HepG2 (cell line): ENCODE measurements around the gene CNNM1. TPM values are rescaled to one million over a fixed set of nuclear protein-coding genes. Genes with fewer than 3 reads are reported as not detected.
A peak's percentile ranks its signal among the peaks of the same experiment; 100 is the strongest.

Experiments
- AGO1 ChIP-seq: fragments of 200-400 bp; formaldehyde crosslinking; IDR thresholded peaks from 2 replicates; pipeline ENCODE4 v1.6.1; 2017; ENCODE audit warnings: mild to moderate bottlenecking, low read depth, low read length, moderate library complexity; ENCODE audit not compliant: poor library complexity, severe bottlenecking
- ARID3A ChIP-seq: IDR thresholded peaks from 2 replicates; pipeline ENCODE4 v1.6.1; 2012; ENCODE audit warnings: low read depth, low read length, improper control_type of control experiment
- CBX1 ChIP-seq: IDR thresholded peaks from one replicate; pipeline ENCODE4 v1.6.1; 2016; ENCODE audit warnings: antibody characterized with exemption, low read depth
- CREB1 ChIP-seq, 2 experiments: fragments of 450-650 bp in 1 of 2; IDR thresholded peaks; 2 replicates each; pipeline ENCODE4 v1.6.1; 2016 to 2017; ENCODE audit warnings: control low read depth in 1 of 2, mild to moderate bottlenecking in 1 of 2, missing compliant biosample characterization in 1 of 2, missing genetic modification characterization in 1 of 2
- DBP ChIP-seq: sonication (generic); formaldehyde crosslinking; IDR thresholded peaks from 2 replicates; pipeline ENCODE4 v1.4.0; 2020; ENCODE audit warnings: missing genetic modification reagents; ENCODE audit errors: not compliant biosample characterization
- ESRRA ChIP-seq: sonication (generic); formaldehyde crosslinking; IDR thresholded peaks from 2 replicates; pipeline ENCODE4 v1.5.1; 2020; ENCODE audit warnings: mild to moderate bottlenecking, low read depth, missing genetic modification reagents
- FIP1L1 ChIP-seq: fragments of 200-400 bp; formaldehyde crosslinking; IDR thresholded peaks from 2 replicates; pipeline ENCODE4 v1.6.1; 2018; ENCODE audit warnings: low read depth, mild to moderate bottlenecking, low read length, moderate library complexity, borderline replicate concordance; ENCODE audit not compliant: insufficient read depth
- FOXJ3 ChIP-seq: sonication (generic); formaldehyde crosslinking; IDR thresholded peaks from 2 replicates; pipeline ENCODE4 v1.4.0; 2020; ENCODE audit warnings: missing genetic modification reagents, mild to moderate bottlenecking, borderline replicate concordance
- GATA4 ChIP-seq: sonication (generic); IDR thresholded peaks from 2 replicates; pipeline ENCODE4 v1.6.1; 2016; ENCODE audit warnings: antibody characterized with exemption, low read depth, borderline replicate concordance
- HIC2 ChIP-seq: sonication (generic); formaldehyde crosslinking; IDR thresholded peaks from 2 replicates; pipeline ENCODE4 v1.9.0; 2022; ENCODE audit warnings: low read depth, missing genetic modification reagents
- HNRNPK ChIP-seq: fragments of 200-400 bp; formaldehyde crosslinking; IDR thresholded peaks from 2 replicates; pipeline ENCODE4 v1.6.1; 2018; ENCODE audit warnings: low read length, low read depth, moderate library complexity, mild to moderate bottlenecking; ENCODE audit not compliant: poor library complexity, severe bottlenecking
- ISL2 ChIP-seq: sonication (generic); formaldehyde crosslinking; IDR thresholded peaks from 2 replicates; pipeline ENCODE4 v1.5.0; 2020; ENCODE audit warnings: missing genetic modification reagents
- MTA3 ChIP-seq: sonication (generic); formaldehyde crosslinking; IDR thresholded peaks from 2 replicates; pipeline ENCODE4 v1.4.0; 2020; ENCODE audit warnings: missing genetic modification reagents
- NR0B2 ChIP-seq: sonication (generic); formaldehyde crosslinking; IDR thresholded peaks from 2 replicates; pipeline ENCODE4 v1.4.0; 2020; ENCODE audit warnings: mild to moderate bottlenecking, missing genetic modification reagents
- POGZ ChIP-seq: sonication (generic); formaldehyde crosslinking; IDR thresholded peaks from 2 replicates; pipeline ENCODE4 v1.4.0; 2020; ENCODE audit warnings: mild to moderate bottlenecking, missing genetic modification reagents
- SIN3B ChIP-seq: fragments of 150-350 bp; IDR thresholded peaks from 2 replicates; pipeline ENCODE4 v1.6.1; 2014; ENCODE audit warnings: low read length
- ZMYM4 ChIP-seq: sonication (generic); formaldehyde crosslinking; IDR thresholded peaks from 2 replicates; pipeline ENCODE4 v1.8.1; 2023; ENCODE audit warnings: mild to moderate bottlenecking, missing genetic modification reagents
- ZNF205 ChIP-seq: IDR thresholded peaks from 2 replicates; pipeline ENCODE4 v1.6.1; 2018; ENCODE audit warnings: missing biosample characterization, missing genetic modification reagents
- ZNF34 ChIP-seq: sonication (generic); formaldehyde crosslinking; IDR thresholded peaks from 2 replicates; pipeline ENCODE4 v1.4.0; 2020; ENCODE audit warnings: mild to moderate bottlenecking, missing genetic modification reagents, borderline replicate concordance
- ZNF484 ChIP-seq: sonication (generic); formaldehyde crosslinking; IDR thresholded peaks from 2 replicates; pipeline ENCODE4 v1.5.1; 2020; ENCODE audit warnings: mild to moderate bottlenecking, low read depth, missing genetic modification reagents, borderline replicate concordance
- ZNF563 ChIP-seq: sonication (generic); formaldehyde crosslinking; IDR thresholded peaks from 2 replicates; pipeline ENCODE4 v1.8.0; 2022; ENCODE audit warnings: mild to moderate bottlenecking, moderate library complexity, missing genetic modification reagents
- polyA plus RNA-seq, 8 experiments: library from polyadenylated mRNA; depleted of rRNA in 3 of 8; stranded (reverse) in 7 of 8; unstranded in 1 of 8; fragments of >200 nt; fragmentation: Illumina TruSeq in 4 of 8; extraction: Trizol in 4 of 8; gene quantifications; 2 replicates each; pipeline versions ENCODE4 v1.2.1 to v1.2.3, GENCODE V29; 2011 to 2016; ENCODE audit warnings: low read depth in 4 of 8, missing spikeins in 1 of 8, mixed read lengths in 1 of 8; ENCODE audit not compliant: insufficient read depth in 1 of 8
- total RNA-seq, 5 experiments: library from RNA; depleted of rRNA; stranded (reverse); fragments of >200 nt; fragmentation: Illumina TruSeq; extraction: Trizol; gene quantifications; 2 replicates each; pipeline ENCODE4 v1.2.3, GENCODE V29; 2016; ENCODE audit warnings: low read depth in 1 of 5
- TF ChIP-seq, protein P1 (sequence below): sonication (generic); formaldehyde crosslinking; conservative IDR thresholded peaks from 2 replicates; pipeline ENCODE4 v1.8.0; 2022; ENCODE audit warnings: missing genetic modification reagents
- TF ChIP-seq, protein P2 (sequence below): sonication (generic); formaldehyde crosslinking; IDR thresholded peaks from 2 replicates; pipeline ENCODE4 v1.8.0; 2022; ENCODE audit warnings: mild to moderate bottlenecking, missing genetic modification reagents, moderate library complexity

The CNNM1 gene
- total and polyA plus RNA-seq, 2 of the 13 experiments (the other 11 are each of a cell fraction or from before 2014, with no cell fraction given) = 4.3 to 9.6 TPM

DNA sequence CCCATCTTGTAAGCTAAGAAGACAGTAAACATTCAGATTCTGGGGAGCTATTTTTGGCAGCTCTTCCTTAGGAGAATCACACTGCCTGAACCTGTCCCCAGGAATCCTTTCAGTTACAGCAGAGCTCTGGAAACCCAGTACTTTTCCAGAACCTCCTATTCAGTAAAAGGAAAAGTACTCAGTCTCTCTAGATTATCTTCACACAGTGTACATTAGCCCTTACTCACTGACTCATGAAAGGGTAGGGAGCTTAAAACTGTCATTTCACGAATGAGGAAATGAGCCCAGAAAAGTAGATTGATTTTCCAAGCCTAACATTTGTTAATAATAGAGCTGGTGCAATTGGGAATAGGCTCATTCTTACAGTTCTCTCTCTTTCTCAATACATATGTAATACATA, 3.9 kb upstream of the CNNM1 start (continued):
- TF ChIP-seq ZNF205 = no peak
- TF ChIP-seq FOXJ3 (CRISPR knock-in tag) = no peak
- no peak for TF ChIP-seq ZNF484 (CRISPR knock-in tag)
- TF ChIP-seq ESRRA (CRISPR knock-in tag) = no peak
- TF ChIP-seq DBP (CRISPR knock-in tag) = no peak
- TF ChIP-seq, protein P1, sequence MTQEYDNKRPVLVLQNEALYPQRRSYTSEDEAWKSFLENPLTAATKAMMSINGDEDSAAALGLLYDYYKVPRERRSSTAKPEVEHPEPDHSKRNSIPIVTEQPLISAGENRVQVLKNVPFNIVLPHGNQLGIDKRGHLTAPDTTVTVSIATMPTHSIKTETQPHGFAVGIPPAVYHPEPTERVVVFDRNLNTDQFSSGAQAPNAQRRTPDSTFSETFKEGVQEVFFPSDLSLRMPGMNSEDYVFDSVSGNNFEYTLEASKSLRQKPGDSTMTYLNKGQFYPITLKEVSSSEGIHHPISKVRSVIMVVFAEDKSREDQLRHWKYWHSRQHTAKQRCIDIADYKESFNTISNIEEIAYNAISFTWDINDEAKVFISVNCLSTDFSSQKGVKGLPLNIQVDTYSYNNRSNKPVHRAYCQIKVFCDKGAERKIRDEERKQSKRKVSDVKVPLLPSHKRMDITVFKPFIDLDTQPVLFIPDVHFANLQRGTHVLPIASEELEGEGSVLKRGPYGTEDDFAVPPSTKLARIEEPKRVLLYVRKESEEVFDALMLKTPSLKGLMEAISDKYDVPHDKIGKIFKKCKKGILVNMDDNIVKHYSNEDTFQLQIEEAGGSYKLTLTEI (CRISPR knock-in tag) = no peak
- no peak for TF ChIP-seq ISL2 (CRISPR knock-in tag)
- no peak for TF ChIP-seq CBX1
- TF ChIP-seq FIP1L1 = no peak
- TF ChIP-seq CREB1 (IDR thresholded peaks at IDR 0.05) = no peak
- no peak for TF ChIP-seq CREB1 (CRISPR knock-in tag; IDR thresholded peaks at IDR 0.05)
- TF ChIP-seq MTA3 (CRISPR knock-in tag) = no peak
- TF ChIP-seq NR0B2 (CRISPR knock-in tag) = no peak
- no peak for TF ChIP-seq GATA4
- TF ChIP-seq ZMYM4 (CRISPR knock-in tag) = peak; percentile 38; the same call in 1 of the 2 replicates
- no peak for TF ChIP-seq HNRNPK
- no peak for TF ChIP-seq HIC2 (CRISPR knock-in tag)
- TF ChIP-seq ZNF34 (CRISPR knock-in tag) = no peak
- TF ChIP-seq ZNF563 = no peak
- peak; percentile 44; the same call in 1 of the 2 replicates for TF ChIP-seq ARID3A
- no peak for TF ChIP-seq SIN3B
- TF ChIP-seq POGZ = no peak
- TF ChIP-seq, protein P2, sequence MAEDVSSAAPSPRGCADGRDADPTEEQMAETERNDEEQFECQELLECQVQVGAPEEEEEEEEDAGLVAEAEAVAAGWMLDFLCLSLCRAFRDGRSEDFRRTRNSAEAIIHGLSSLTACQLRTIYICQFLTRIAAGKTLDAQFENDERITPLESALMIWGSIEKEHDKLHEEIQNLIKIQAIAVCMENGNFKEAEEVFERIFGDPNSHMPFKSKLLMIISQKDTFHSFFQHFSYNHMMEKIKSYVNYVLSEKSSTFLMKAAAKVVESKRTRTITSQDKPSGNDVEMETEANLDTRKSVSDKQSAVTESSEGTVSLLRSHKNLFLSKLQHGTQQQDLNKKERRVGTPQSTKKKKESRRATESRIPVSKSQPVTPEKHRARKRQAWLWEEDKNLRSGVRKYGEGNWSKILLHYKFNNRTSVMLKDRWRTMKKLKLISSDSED (CRISPR knock-in tag) = no peak
- no peak for TF ChIP-seq AGO1
